SH-SY5Y (cell line): ENCODE results near the gene LRIG1.

Experiments used
- GATA2 ChIP-seq: IDR thresholded peaks from 2 replicates; pipeline ENCODE4 v1.6.1; 2011; ENCODE audit warnings: mild to moderate bottlenecking, low read depth, low read length
- GATA3 ChIP-seq: IDR thresholded peaks from 2 replicates; pipeline ENCODE4 v1.6.1; 2011; ENCODE audit warnings: low read depth, mild to moderate bottlenecking, low read length, moderate library complexity

GRCh38 chr3:66489581-66489980 is 11.2 kb downstream of the LRIG1 start:
- TF ChIP-seq GATA3: no peak
- no peak for TF ChIP-seq GATA2
